Fibroblast of lung (primary cell): ENCODE results near the gene LPCAT1.

Experiments
- EZH2 ChIP-seq: IDR thresholded peaks from 2 replicates; pipeline ENCODE4 v1.5.1; 2012; ENCODE audit warnings: low read length, control low read depth, mild to moderate bottlenecking; ENCODE audit errors: missing control alignments
- TF ChIP-seq, protein P1 (sequence below), 2 donors: IDR thresholded peaks in 1 of 2; conservative IDR thresholded peaks in 1 of 2; 1 replicate in 1 of 2; 2 replicates in 1 of 2; pipeline ENCODE4 v1.5.1; 2011 to 2012; ENCODE audit warnings: low read length in 2 of 2, control low read depth in 1 of 2, inconsistent platforms in 1 of 2, low read depth in 1 of 2, mild to moderate bottlenecking in 1 of 2

DNA sequence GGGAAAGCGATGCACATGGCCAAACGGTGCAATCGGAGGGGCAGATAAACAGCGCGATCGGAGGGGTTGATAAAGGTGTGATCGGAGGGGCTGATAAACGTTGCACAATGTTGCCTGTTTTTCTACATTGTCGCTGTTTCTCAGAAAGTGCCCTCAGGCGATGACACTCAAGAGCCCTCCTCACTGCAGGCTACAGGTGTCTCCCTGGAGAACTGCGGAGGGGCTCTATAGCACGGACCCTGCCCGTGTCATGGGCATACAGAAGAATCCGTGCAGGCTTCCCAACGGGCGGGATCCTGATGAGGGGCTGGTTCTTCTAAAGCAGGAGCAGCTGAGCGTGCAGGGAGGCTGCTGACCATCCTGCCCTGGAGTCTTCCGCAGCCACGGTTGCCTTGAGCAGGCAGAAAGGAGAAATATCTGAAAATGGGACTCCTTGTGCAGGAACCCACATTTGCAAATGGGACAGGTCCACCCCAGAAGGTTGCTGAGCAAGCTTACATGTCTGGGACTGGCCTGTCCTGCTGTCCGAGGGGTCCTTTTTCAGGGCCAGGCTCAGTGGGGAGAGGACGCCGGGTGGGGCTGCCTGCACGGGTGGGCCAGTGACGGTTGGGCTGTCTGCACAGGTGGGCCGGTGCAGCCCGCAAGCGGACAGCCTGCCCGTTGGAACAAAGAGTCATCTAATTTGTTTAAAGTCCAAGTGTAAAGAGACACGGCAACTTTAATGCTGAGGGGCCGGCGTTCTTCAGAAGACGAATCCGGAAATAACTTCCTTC, 25.1 kb upstream of the LPCAT1 start:
- TF ChIP-seq, protein P1, sequence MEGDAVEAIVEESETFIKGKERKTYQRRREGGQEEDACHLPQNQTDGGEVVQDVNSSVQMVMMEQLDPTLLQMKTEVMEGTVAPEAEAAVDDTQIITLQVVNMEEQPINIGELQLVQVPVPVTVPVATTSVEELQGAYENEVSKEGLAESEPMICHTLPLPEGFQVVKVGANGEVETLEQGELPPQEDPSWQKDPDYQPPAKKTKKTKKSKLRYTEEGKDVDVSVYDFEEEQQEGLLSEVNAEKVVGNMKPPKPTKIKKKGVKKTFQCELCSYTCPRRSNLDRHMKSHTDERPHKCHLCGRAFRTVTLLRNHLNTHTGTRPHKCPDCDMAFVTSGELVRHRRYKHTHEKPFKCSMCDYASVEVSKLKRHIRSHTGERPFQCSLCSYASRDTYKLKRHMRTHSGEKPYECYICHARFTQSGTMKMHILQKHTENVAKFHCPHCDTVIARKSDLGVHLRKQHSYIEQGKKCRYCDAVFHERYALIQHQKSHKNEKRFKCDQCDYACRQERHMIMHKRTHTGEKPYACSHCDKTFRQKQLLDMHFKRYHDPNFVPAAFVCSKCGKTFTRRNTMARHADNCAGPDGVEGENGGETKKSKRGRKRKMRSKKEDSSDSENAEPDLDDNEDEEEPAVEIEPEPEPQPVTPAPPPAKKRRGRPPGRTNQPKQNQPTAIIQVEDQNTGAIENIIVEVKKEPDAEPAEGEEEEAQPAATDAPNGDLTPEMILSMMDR (conservative IDR thresholded peaks at IDR 0.05 in 1 of 2, IDR thresholded peaks at IDR 0.05 in 1 of 2; ENCODE audit: low read depth in 1 of 2, low read length in 2 of 2) = no peak
- TF ChIP-seq EZH2 = no peak
